K562 (cell line): ENCODE data around the gene SDHAF4. TPM values are rescaled to one million over a fixed set of nuclear protein-coding genes. Genes with fewer than 3 reads are reported as not detected.

Source experiments
- ARID4B ChIP-seq: sonication (generic); formaldehyde crosslinking; IDR thresholded peaks from 2 replicates; pipeline ENCODE4 v1.8.0; 2022; ENCODE audit warnings: mild to moderate bottlenecking, missing genetic modification reagents
- FOXJ2 ChIP-seq: fragments of 200-800 bp; sonication (Bioruptor generic); IDR thresholded peaks from 2 replicates; pipeline ENCODE4 v1.6.1; 2016; ENCODE audit warnings: missing genetic modification characterization, missing compliant biosample characterization
- FOXM1 ChIP-seq, 2 experiments: fragments of 450-650 bp in 1 of 2; sonication (generic) in 1 of 2; formaldehyde crosslinking in 1 of 2; IDR thresholded peaks; 2 replicates each; pipeline versions ENCODE4 v1.6.1 to v1.9.0; 2017 to 2022; ENCODE audit warnings: low read depth in 2 of 2, mild to moderate bottlenecking in 2 of 2, missing genetic modification reagents in 1 of 2, moderate library complexity in 1 of 2
- L3MBTL2 ChIP-seq: fragments of 450-650 bp; IDR thresholded peaks from 2 replicates; pipeline ENCODE4 v1.6.1; 2016; ENCODE audit warnings: mild to moderate bottlenecking, moderate library complexity
- LEF1 ChIP-seq: fragments of 450-650 bp; IDR thresholded peaks from 2 replicates; pipeline ENCODE4 v1.6.1; 2016; ENCODE audit warnings: mild to moderate bottlenecking
- SIX5 ChIP-seq, 2 experiments: IDR thresholded peaks; 2 replicates each; pipeline ENCODE4 v1.6.1; 2011; ENCODE audit warnings: low read length in 2 of 2, borderline replicate concordance in 1 of 2, low read depth in 1 of 2, mild to moderate bottlenecking in 1 of 2, moderate library complexity in 1 of 2; ENCODE audit not compliant: insufficient read depth in 1 of 2
- YY1 ChIP-seq, 3 experiments: IDR thresholded peaks; 2 replicates each; pipeline ENCODE4 v1.6.1; 2011; ENCODE audit warnings: low read length in 2 of 3, mild to moderate bottlenecking in 2 of 3, moderate library complexity in 2 of 3, borderline replicate concordance in 1 of 3, control low read depth in 1 of 3, low read depth in 1 of 3; ENCODE audit not compliant: insufficient read depth in 3 of 3, insufficient replicate concordance in 2 of 3, control insufficient read depth in 1 of 3, insufficient read length in 1 of 3; ENCODE audit errors: extremely low read depth in 1 of 3
- ZBTB2 ChIP-seq: fragments of 450-650 bp; IDR thresholded peaks from 2 replicates; pipeline ENCODE4 v1.6.1; 2016; ENCODE audit warnings: antibody characterized with exemption
- ZNF57 ChIP-seq: fragments of 450-650 bp; formaldehyde crosslinking; IDR thresholded peaks from 2 replicates; pipeline ENCODE4 v1.4.0; 2020; ENCODE audit warnings: mild to moderate bottlenecking, moderate library complexity
- polyA plus RNA-seq, 8 experiments: library from polyadenylated mRNA; depleted of rRNA in 4 of 8; stranded (reverse) in 5 of 8; unstranded in 3 of 8; fragments of >200 nt; fragmentation: Nextera tagmentation in 2 of 8; fragmentation: Illumina TruSeq in 1 of 8; extraction: Ambion mirVana in 2 of 8; extraction: Trizol in 1 of 8; gene quantifications; 2 replicates each; pipeline versions ENCODE4 v1.2.1 to v1.2.3, GENCODE V29; 2011 to 2014; ENCODE audit warnings: inconsistent platforms in 1 of 8, missing spikeins in 1 of 8
- total RNA-seq, 7 experiments: library from RNA; depleted of rRNA in 6 of 7; stranded (reverse); fragments of >200 nt in 6 of 7; fragmentation: Illumina TruSeq in 2 of 7; extraction: Trizol in 2 of 7; gene quantifications; 2 replicates each; pipeline versions ENCODE4 v1.2.1 to v1.2.3, GENCODE V29; 2011 to 2021; ENCODE audit warnings: low replicate concordance in 1 of 7
- TF ChIP-seq, protein P1 (sequence below), 2 experiments: fragments of 450-650 bp; IDR thresholded peaks; 2 replicates each; pipeline ENCODE4 v1.6.1; 2016
- TF ChIP-seq, protein P2 (sequence below): sonication (generic); formaldehyde crosslinking; IDR thresholded peaks from 2 replicates; pipeline ENCODE4 v1.8.0; 2022; ENCODE audit warnings: mild to moderate bottlenecking, missing genetic modification reagents, borderline replicate concordance
- TF ChIP-seq, protein P3 (sequence below): fragments of 250-450 bp; sonication (Bioruptor Pico); IDR thresholded peaks from 2 replicates; pipeline ENCODE4 v1.4.0; 2020; ENCODE audit warnings: mild to moderate bottlenecking, moderate library complexity, borderline replicate concordance

SDHAF4 gene
- total and polyA plus RNA-seq, 9 of the 15 experiments (the other 6 are each of a cell fraction or from before 2014, with no cell fraction given) = 3.5 to 12.0 (median 6.2) TPM

DNA sequence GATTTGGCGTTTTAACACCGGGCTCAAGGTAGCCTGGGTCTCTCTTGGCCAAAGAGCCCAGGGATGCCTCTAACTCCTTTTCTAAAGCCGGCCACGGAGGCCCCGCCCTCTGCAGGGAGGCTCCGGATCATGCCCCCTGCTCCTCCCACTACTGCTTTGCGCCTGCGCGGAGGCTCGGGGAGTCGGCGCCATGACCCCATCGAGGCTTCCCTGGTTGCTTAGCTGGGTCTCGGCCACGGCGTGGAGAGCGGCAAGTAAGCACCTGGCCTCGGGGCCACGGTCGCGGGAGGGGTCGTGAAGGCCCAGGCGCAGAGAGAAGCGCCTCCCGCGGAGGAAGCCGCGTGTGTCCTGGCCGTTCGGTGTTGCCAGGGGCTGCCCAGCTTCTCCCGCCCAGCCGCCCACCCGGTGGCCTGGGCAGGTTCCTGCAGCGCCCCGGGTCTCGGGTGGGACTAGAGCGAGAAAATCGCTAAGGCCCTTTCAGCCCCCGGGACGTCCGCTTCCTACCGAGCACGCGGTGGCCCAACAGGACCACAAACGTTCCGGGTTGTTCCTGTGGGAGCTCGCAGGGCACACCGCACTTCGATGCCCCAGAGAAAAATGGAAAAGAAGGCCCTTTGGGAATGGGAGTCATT, at the start of gene SDHAF4 (continued):
- TF ChIP-seq ARID4B (CRISPR knock-in tag) (no peak), L3MBTL2 (peak; percentile 89; the same call in 1 of the 2 replicates), ZNF57 (CRISPR knock-in tag) (no peak), LEF1 (no peak), FOXJ2 (no peak), ZBTB2 (peak; percentile 84; the same call in 1 of the 2 replicates), FOXM1 (IDR thresholded peaks at IDR 0.05; ENCODE audit: low read depth) (no peak), FOXM1 (CRISPR knock-in tag; IDR thresholded peaks at IDR 0.05; ENCODE audit: low read depth) (no peak), YY1 (IDR thresholded peaks at IDR 0.05; ENCODE audit: borderline replicate concordance in 1 of 3, control insufficient read depth in 1 of 3, extremely low read depth in 1 of 3, insufficient read depth in 3 of 3, insufficient read length in 1 of 3, insufficient replicate concordance in 2 of 3, low read depth in 1 of 3, low read length in 2 of 3) (peak; percentile 50 to 92 (median 83)), SIX5 (IDR thresholded peaks at IDR 0.05; ENCODE audit: borderline replicate concordance in 1 of 2, insufficient read depth in 1 of 2, low read depth in 1 of 2, low read length in 2 of 2) (no peak)
- TF ChIP-seq, protein P1, sequence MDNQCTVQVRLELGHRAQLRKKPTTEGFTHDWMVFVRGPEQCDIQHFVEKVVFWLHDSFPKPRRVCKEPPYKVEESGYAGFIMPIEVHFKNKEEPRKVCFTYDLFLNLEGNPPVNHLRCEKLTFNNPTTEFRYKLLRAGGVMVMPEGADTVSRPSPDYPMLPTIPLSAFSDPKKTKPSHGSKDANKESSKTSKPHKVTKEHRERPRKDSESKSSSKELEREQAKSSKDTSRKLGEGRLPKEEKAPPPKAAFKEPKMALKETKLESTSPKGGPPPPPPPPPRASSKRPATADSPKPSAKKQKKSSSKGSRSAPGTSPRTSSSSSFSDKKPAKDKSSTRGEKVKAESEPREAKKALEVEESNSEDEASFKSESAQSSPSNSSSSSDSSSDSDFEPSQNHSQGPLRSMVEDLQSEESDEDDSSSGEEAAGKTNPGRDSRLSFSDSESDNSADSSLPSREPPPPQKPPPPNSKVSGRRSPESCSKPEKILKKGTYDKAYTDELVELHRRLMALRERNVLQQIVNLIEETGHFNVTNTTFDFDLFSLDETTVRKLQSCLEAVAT (IDR thresholded peaks at IDR 0.05) = 0 out of 4 replicates have a peak, but pooled peaks of 1 of the 2 experiments have one; percentile 30
- TF ChIP-seq, protein P2, sequence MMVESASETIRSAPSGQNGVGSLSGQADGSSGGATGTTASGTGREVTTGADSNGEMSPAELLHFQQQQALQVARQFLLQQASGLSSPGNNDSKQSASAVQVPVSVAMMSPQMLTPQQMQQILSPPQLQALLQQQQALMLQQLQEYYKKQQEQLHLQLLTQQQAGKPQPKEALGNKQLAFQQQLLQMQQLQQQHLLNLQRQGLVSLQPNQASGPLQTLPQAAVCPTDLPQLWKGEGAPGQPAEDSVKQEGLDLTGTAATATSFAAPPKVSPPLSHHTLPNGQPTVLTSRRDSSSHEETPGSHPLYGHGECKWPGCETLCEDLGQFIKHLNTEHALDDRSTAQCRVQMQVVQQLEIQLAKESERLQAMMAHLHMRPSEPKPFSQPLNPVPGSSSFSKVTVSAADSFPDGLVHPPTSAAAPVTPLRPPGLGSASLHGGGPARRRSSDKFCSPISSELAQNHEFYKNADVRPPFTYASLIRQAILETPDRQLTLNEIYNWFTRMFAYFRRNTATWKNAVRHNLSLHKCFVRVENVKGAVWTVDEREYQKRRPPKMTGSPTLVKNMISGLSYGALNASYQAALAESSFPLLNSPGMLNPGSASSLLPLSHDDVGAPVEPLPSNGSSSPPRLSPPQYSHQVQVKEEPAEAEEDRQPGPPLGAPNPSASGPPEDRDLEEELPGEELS (CRISPR knock-in tag) = peak; percentile 83
- TF ChIP-seq, protein P3, sequence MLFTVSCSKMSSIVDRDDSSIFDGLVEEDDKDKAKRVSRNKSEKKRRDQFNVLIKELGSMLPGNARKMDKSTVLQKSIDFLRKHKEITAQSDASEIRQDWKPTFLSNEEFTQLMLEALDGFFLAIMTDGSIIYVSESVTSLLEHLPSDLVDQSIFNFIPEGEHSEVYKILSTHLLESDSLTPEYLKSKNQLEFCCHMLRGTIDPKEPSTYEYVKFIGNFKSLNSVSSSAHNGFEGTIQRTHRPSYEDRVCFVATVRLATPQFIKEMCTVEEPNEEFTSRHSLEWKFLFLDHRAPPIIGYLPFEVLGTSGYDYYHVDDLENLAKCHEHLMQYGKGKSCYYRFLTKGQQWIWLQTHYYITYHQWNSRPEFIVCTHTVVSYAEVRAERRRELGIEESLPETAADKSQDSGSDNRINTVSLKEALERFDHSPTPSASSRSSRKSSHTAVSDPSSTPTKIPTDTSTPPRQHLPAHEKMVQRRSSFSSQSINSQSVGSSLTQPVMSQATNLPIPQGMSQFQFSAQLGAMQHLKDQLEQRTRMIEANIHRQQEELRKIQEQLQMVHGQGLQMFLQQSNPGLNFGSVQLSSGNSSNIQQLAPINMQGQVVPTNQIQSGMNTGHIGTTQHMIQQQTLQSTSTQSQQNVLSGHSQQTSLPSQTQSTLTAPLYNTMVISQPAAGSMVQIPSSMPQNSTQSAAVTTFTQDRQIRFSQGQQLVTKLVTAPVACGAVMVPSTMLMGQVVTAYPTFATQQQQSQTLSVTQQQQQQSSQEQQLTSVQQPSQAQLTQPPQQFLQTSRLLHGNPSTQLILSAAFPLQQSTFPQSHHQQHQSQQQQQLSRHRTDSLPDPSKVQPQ (CRISPR knock-in tag) = no peak
